Esophagus (tissue), 2 donors: ENCODE measurements around the gene USHBP1. TPM values are rescaled to one million over a fixed set of nuclear protein-coding genes. Genes with fewer than 3 reads are reported as not detected.
"Not testable (repeated sequence)": the region's sequence is repeated elsewhere in the genome, so short reads cannot be mapped to it uniquely, and the experiment has no call there.

Experiments used
- H3K27ac ChIP-seq, 2 donors: one replicate each; pipeline ENCODE4 v1.5.1; 2013; ENCODE audit warnings: low read depth in 2 of 2, mild to moderate bottlenecking in 2 of 2, inconsistent platforms in 1 of 2, low read length in 1 of 2, moderate library complexity in 1 of 2
- H3K27me3 ChIP-seq, 2 donors: one replicate each; pipeline ENCODE4 v1.6.1; 2013; ENCODE audit warnings: low read length in 2 of 2, control low read depth in 1 of 2, mild to moderate bottlenecking in 1 of 2; ENCODE audit not compliant: insufficient read depth in 2 of 2, control insufficient read depth in 1 of 2
- H3K36me3 ChIP-seq, 2 donors: one replicate each; pipeline ENCODE4 v1.6.1; 2013; ENCODE audit warnings: low read length in 1 of 2; ENCODE audit not compliant: control insufficient read depth in 2 of 2, insufficient read depth in 2 of 2
- H3K4me1 ChIP-seq, 2 donors: one replicate each; pipeline ENCODE4 v1.6.1; 2013; ENCODE audit warnings: low read length in 1 of 2; ENCODE audit not compliant: control insufficient read depth in 2 of 2, insufficient read depth in 2 of 2
- H3K4me3 ChIP-seq, 2 donors: one replicate each; pipeline ENCODE4 v1.5.1; 2013; ENCODE audit warnings: low read length in 2 of 2, mild to moderate bottlenecking in 2 of 2, low read depth in 1 of 2, moderate library complexity in 1 of 2
- H3K9me3 ChIP-seq, 2 donors: one replicate each; pipeline ENCODE4 v1.6.1; 2013; ENCODE audit warnings: mild to moderate bottlenecking in 2 of 2, low read depth in 1 of 2, low read length in 1 of 2, moderate library complexity in 1 of 2; ENCODE audit not compliant: control insufficient read depth in 2 of 2, insufficient read depth in 1 of 2
- WGBS, 2 donors: extraction: QIAGEN DNeasy Blood & Tissue Kit; methylation state at CpG; one replicate each; pipeline ENCODE4 v1.1.7; 2013; 5-methylcytosine and 5-hydroxymethylcytosine counted together
- polyA plus RNA-seq, 2 donors: library from polyadenylated mRNA; stranded (reverse); fragments of 200-250 nt; gene quantifications; one replicate each; pipeline ENCODE4 v1.2.3, GENCODE V29; 2013
- donor health status: healthy with polysubstance abuse.
- donor health status: Bipolar disorder and iron deficiency.

The USHBP1 gene
- polyA plus RNA-seq, 2 donors, result 1.5 to 2.9 TPM

- H3K4me3 ChIP-seq, result no peak overlapping the region
- H3K27ac ChIP-seq, result no peak overlapping the region
- H3K27me3 ChIP-seq, result no peaks in the 10 kb centered on the region
- H3K36me3 ChIP-seq, result peaks cover 0 to 6% of the 10 kb centered on the region in 2 donors
- H3K9me3 ChIP-seq, result no peaks in the 10 kb centered on the region
- 57 to 61% methylated on average over 4 of the region's 4 CpGs for WGBS, 2 donors
- peaks cover 0 to 4% of the 10 kb centered on the region in 2 donors for H3K4me1 ChIP-seq
Measured at GRCh38 chr19:17296273-17296672, 31.7 kb upstream of the USHBP1 start.

- not testable (repeated sequence) for H3K27me3 ChIP-seq, H3K9me3 ChIP-seq, H3K27ac ChIP-seq, H3K36me3 ChIP-seq, H3K4me1 ChIP-seq, H3K4me3 ChIP-seq
- WGBS, 2 donors, result 91 to 92% methylated on average over 6 of the region's 6 CpGs
Measured at GRCh38 chr19:17295551-17295950, 31.0 kb upstream of the USHBP1 start.

- Histone ChIP-seq H3K27me3 (no peaks in the 10 kb centered on the region), H3K9me3 (no peaks in the 10 kb centered on the region), H3K4me1 (peaks cover 0 to 4% of the 10 kb centered on the region in 2 donors), H3K36me3 (peaks cover 0 to 2% of the 10 kb centered on the region in 2 donors), H3K27ac (no peak overlapping the region), H3K4me3 (no peak overlapping the region)
- WGBS, 2 donors, result 80 to 83% methylated on average over 47 to 48 of the region's 48 CpGs
Measured at GRCh38 chr19:17294051-17294891, 29.7 kb upstream of the USHBP1 start.

- H3K27me3 ChIP-seq, result no peaks in the 10 kb centered on the region
- peaks cover 0 to 4% of the 10 kb centered on the region in 2 donors for H3K4me1 ChIP-seq
- no peaks in the 10 kb centered on the region for H3K9me3 ChIP-seq
- WGBS, 2 donors, result 88 to 89% methylated on average over 14 of the region's 14 CpGs
- no peak overlapping the region for H3K27ac ChIP-seq
- H3K36me3 ChIP-seq, result peaks cover 0 to 2% of the 10 kb centered on the region in 2 donors
- no peak overlapping the region for H3K4me3 ChIP-seq
Measured at GRCh38 chr19:17293605-17294004, 29.1 kb upstream of the USHBP1 start.

GRCh38 chr19:17292301-17293074 lies 27.9 kb upstream of the USHBP1 start:
- Histone ChIP-seq H3K36me3 (peaks cover 0 to 2% of the 10 kb centered on the region in 2 donors), H3K9me3 (no peaks in the 10 kb centered on the region), H3K4me3 (peak overlapping the region; percentile 28 to 50), H3K4me1 (peaks cover 0 to 4% of the 10 kb centered on the region in 2 donors), H3K27ac (peak overlapping the region; percentile 69 to 70), H3K27me3 (no peaks in the 10 kb centered on the region)
- 2 to 8% methylated on average over 40 to 46 of the region's 46 CpGs for WGBS, 2 donors

- 15 to 21% methylated on average over 22 of the region's 22 CpGs for WGBS, 2 donors
- H3K9me3 ChIP-seq, result no peaks in the 10 kb centered on the region
Measured at GRCh38 chr19:17289489-17289888, 24.9 kb upstream of the USHBP1 start.

GRCh38 chr19:17286752-17287151 lies 22.2 kb upstream of the USHBP1 start:
- 83 to 88% methylated on average over 9 of the region's 9 CpGs for WGBS, 2 donors
- no peak overlapping the region for H3K4me3 ChIP-seq
- H3K27ac ChIP-seq, result no peak overlapping the region
- no peaks in the 10 kb centered on the region for H3K9me3 ChIP-seq
- no peaks in the 10 kb centered on the region for H3K36me3 ChIP-seq
- peaks cover 0 to 5% of the 10 kb centered on the region in 2 donors for H3K27me3 ChIP-seq
- peaks cover 4 to 5% of the 10 kb centered on the region in 2 donors for H3K4me1 ChIP-seq

More at GRCh38 chr19:17289489-17289888, 24.9 kb upstream of the USHBP1 start:
- H3K27ac ChIP-seq, result no peak overlapping the region
- peaks cover 0 to 4% of the 10 kb centered on the region in 2 donors for H3K4me1 ChIP-seq
- H3K36me3 ChIP-seq, result peaks cover 0 to under 1% of the 10 kb centered on the region in 2 donors
- no peak overlapping the region for H3K4me3 ChIP-seq
- no peaks in the 10 kb centered on the region for H3K27me3 ChIP-seq

- 92 to 93% methylated on average over 11 of the region's 11 CpGs for WGBS, 2 donors
- H3K4me1 ChIP-seq, result peaks cover 4 to 7% of the 10 kb centered on the region in 2 donors
Measured at GRCh38 chr19:17286263-17286662, 21.7 kb upstream of the USHBP1 start.

GRCh38 chr19:17285415-17286135 lies 21.0 kb upstream of the USHBP1 start:
- WGBS, 2 donors, result 90% methylated on average over 18 of the region's 18 CpGs
- no peaks in the 10 kb centered on the region for H3K36me3 ChIP-seq
- no peak overlapping the region for H3K4me3 ChIP-seq
- H3K4me1 ChIP-seq, result peaks cover 4 to 7% of the 10 kb centered on the region in 2 donors
- H3K27ac ChIP-seq, result no peak overlapping the region
- H3K27me3 ChIP-seq, result peaks cover 0 to 5% of the 10 kb centered on the region in 2 donors
- no peaks in the 10 kb centered on the region for H3K9me3 ChIP-seq

More at GRCh38 chr19:17286263-17286662, 21.7 kb upstream of the USHBP1 start:
- Histone ChIP-seq H3K27ac (no peak overlapping the region), H3K4me3 (no peak overlapping the region), H3K27me3 (peaks cover 0 to 5% of the 10 kb centered on the region in 2 donors), H3K36me3 (no peaks in the 10 kb centered on the region), H3K9me3 (no peaks in the 10 kb centered on the region)
